ENCODE data around the gene TAS2R4.

- TF ChIP-seq MYC (IDR thresholded peaks at IDR 0.05; ENCODE audit: low read depth, low read length) (no peak), CTCF (IDR thresholded peaks at IDR 0.05; ENCODE audit: extremely low read depth in 1 of 2, insufficient read depth in 1 of 2, low read depth in 1 of 2, low read length in 2 of 2) (no peak), JUN (IDR thresholded peaks at IDR 0.05; ENCODE audit: borderline replicate concordance, insufficient read depth, insufficient read length, low read depth) (no peak), EZH2 (IDR thresholded peaks at IDR 0.05; ENCODE audit: borderline replicate concordance, low read depth, low read length, severe bottlenecking) (no peak), POLR2A (IDR thresholded peaks at IDR 0.05; ENCODE audit: low read depth, low read length) (no peak)
Measured at GRCh38 chr7:141739250-141739649, 37.2 kb upstream of the TAS2R4 start.

Measured in endothelial cell of umbilical vein (primary cell).